ENCODE measurements around the gene SREBF2.
"Not testable (repeated sequence)": the region's sequence is repeated elsewhere in the genome, so short reads cannot be mapped to it uniquely, and the experiment has no call there.

The SREBF2 gene

GRCh38 chr22:41831828-41832552 is 915 bp upstream of the SREBF2 start:
- peak overlapping the region; percentile 83 for H3K4me3 ChIP-seq (replicated peaks; ENCODE audit: low read depth, low read length)
- H3K36me3 ChIP-seq (ENCODE audit: control insufficient read depth, insufficient read depth, low read length): peaks cover 9% of the 10 kb centered on the region
- H3K27me3 ChIP-seq (replicated peaks; ENCODE audit: control insufficient read depth, insufficient read depth, low read length): no peaks in the 10 kb centered on the region
- TF ChIP-seq CTCF (IDR thresholded peaks at IDR 0.05; ENCODE audit: insufficient read depth, low read length, poor library complexity, severe bottlenecking): no peak
- DNase-seq (ENCODE audit: extremely low read depth, insufficient read length): no peak

- Histone ChIP-seq H3K4me3 (replicated peaks; ENCODE audit: low read depth, low read length) (peak overlapping the region; percentile 95), H3K27me3 (replicated peaks; ENCODE audit: control insufficient read depth, insufficient read depth, low read length) (no peaks in the 10 kb centered on the region), H3K36me3 (ENCODE audit: control insufficient read depth, insufficient read depth, low read length) (peaks cover 10% of the 10 kb centered on the region)
- peak; percentile 83 for DNase-seq (ENCODE audit: extremely low read depth, insufficient read length)
- TF ChIP-seq CTCF (IDR thresholded peaks at IDR 0.05; ENCODE audit: insufficient read depth, low read length, poor library complexity, severe bottlenecking): no peak
Observed at GRCh38 chr22:41833369-41834004, 582 bp downstream of the SREBF2 start.

- H3K4me3 ChIP-seq (replicated peaks; ENCODE audit: low read depth, low read length): peak overlapping the region; percentile 95
- no peaks in the 10 kb centered on the region for H3K27me3 ChIP-seq (replicated peaks; ENCODE audit: control insufficient read depth, insufficient read depth, low read length)
- H3K36me3 ChIP-seq (ENCODE audit: control insufficient read depth, insufficient read depth, low read length): peaks cover 13% of the 10 kb centered on the region
- no peak for DNase-seq (ENCODE audit: extremely low read depth, insufficient read length)
- TF ChIP-seq CTCF (IDR thresholded peaks at IDR 0.05; ENCODE audit: insufficient read depth, low read length, poor library complexity, severe bottlenecking): no peak
Observed at GRCh38 chr22:41834005-41834944, 1.4 kb downstream of the SREBF2 start.

GRCh38 chr22:41835462-41835861 is 2.6 kb downstream of the SREBF2 start:
- DNase-seq (ENCODE audit: extremely low read depth, insufficient read length); H3K4me3 ChIP-seq (replicated peaks; ENCODE audit: low read depth, low read length); H3K27me3 ChIP-seq (replicated peaks; ENCODE audit: control insufficient read depth, insufficient read depth, low read length): not testable (repeated sequence)
- peaks cover 13% of the 10 kb centered on the region for H3K36me3 ChIP-seq (ENCODE audit: control insufficient read depth, insufficient read depth, low read length)

- no peak for TF ChIP-seq CTCF (IDR thresholded peaks at IDR 0.05; ENCODE audit: insufficient read depth, low read length, poor library complexity, severe bottlenecking)
- no peak overlapping the region for H3K4me3 ChIP-seq (replicated peaks; ENCODE audit: low read depth, low read length)
- no peaks in the 10 kb centered on the region for H3K27me3 ChIP-seq (replicated peaks; ENCODE audit: control insufficient read depth, insufficient read depth, low read length)
- peaks cover 13% of the 10 kb centered on the region for H3K36me3 ChIP-seq (ENCODE audit: control insufficient read depth, insufficient read depth, low read length)
- no peak for DNase-seq (ENCODE audit: extremely low read depth, insufficient read length)
Observed at GRCh38 chr22:41836551-41836950, 3.6 kb downstream of the SREBF2 start.

All from GM06990 (cell line).